ENCODE data around the gene WFIKKN1. TPM values are rescaled to one million over a fixed set of nuclear protein-coding genes. Genes with fewer than 3 reads are reported as not detected.

WFIKKN1 gene
- total RNA-seq, 1 experiment from 2014 or later, result 0.47 TPM

DNA sequence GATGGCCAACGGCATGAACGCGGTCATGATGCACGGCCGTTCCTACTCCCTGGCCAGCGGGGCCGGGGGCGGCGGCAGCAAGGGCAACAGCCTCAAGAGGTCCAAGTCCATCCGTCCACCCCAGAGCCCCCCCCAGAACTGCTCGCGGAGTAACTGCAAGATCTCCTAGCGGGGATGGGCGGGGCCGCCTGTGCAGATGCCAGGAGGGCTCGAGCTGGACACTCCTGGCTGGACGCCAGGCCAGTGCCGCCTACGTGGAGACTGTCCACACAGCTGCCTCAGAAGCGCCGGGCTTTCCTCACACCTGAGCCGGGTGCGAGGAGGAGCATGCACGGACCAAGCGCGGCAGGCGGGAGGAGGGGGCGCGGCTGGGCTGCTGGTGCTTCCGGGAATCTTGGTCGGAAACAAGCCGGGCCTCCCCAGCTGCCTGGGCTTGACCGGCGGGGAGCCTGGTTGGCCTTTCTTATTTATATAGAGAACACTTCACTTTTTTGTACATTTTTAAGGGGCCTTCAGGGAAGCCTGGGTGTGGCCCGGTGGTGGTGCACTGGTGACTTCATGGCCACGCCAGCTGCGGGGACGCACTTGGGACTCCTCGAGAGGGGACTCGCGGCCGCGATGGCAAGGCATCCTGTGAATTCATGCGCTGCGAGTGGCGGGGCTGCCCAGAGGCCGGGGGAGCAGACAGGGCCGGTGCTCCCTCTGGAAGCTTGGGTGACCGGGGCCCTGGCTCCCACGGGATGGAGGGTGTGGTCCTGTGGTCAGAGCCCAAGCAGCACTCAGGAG, 3.1 kb upstream of the WFIKKN1 start:
- Histone ChIP-seq H3K36me3 (ENCODE audit: control insufficient read depth in 1 of 2, insufficient read depth in 2 of 2, low read length in 2 of 2) (no peaks in the 10 kb centered on the region), H2AFZ (ENCODE audit: low read depth, low read length, poor library complexity, severe bottlenecking) (no peak overlapping the region), H3K9ac (ENCODE audit: low read length) (peak overlapping the region; percentile 57), H3K4me3 (replicated peaks in 1 of 2; ENCODE audit: low read depth in 1 of 2, low read length in 2 of 2) (peak overlapping the region in 1 of 2 experiments; percentile 20; a peak in 1 of 4 replicates), H4K20me1 (ENCODE audit: insufficient read depth) (no peaks in the 10 kb centered on the region), H3K4me1 (ENCODE audit: control insufficient read depth in 1 of 2, insufficient read depth in 2 of 2, low read length in 2 of 2) (peaks cover 29 to 47% of the 10 kb centered on the region in 2 experiments), H3K9me2 (ENCODE audit: insufficient read depth) (no peaks in the 10 kb centered on the region), H3K4me2 (ENCODE audit: low read length) (peak overlapping the region; percentile 61), H3K27ac (ENCODE audit: low read depth, low read length) (peak overlapping the region; percentile 83), H3K79me2 (ENCODE audit: insufficient read depth, low read length) (no peaks in the 10 kb centered on the region), H3K9me3 (ENCODE audit: control insufficient read depth in 1 of 2, insufficient read depth in 1 of 2, low read depth in 1 of 2, low read length in 2 of 2) (no peaks in the 10 kb centered on the region), H3K27me3 (ENCODE audit: insufficient read depth, low read length) (no peaks in the 10 kb centered on the region)
- no peak for TF ChIP-seq SRF (IDR thresholded peaks at IDR 0.05; ENCODE audit: low read depth)
- TF ChIP-seq EZH2 (IDR thresholded peaks at IDR 0.05), result no peak
- TF ChIP-seq CBX3 (IDR thresholded peaks at IDR 0.05; ENCODE audit: low read depth), result peak; percentile 83
- TF ChIP-seq, protein P1, sequence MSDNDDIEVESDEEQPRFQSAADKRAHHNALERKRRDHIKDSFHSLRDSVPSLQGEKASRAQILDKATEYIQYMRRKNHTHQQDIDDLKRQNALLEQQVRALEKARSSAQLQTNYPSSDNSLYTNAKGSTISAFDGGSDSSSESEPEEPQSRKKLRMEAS (IDR thresholded peaks at IDR 0.05), result peak; percentile 98
- TF ChIP-seq SIN3A (IDR thresholded peaks at IDR 0.05; ENCODE audit: low read depth), result 0 out of 2 replicates have a peak, but pooled peaks have one; percentile 48
- TF ChIP-seq EZH2phosphoT487 (IDR thresholded peaks at IDR 0.05; ENCODE audit: borderline replicate concordance), result no peak
- no peak for TF ChIP-seq CEBPB (IDR thresholded peaks at IDR 0.05; ENCODE audit: low read depth)
- no peak for TF ChIP-seq POLR2A (IDR thresholded peaks at IDR 0.05; ENCODE audit: borderline replicate concordance, extremely low read depth, insufficient read depth, insufficient read length)
- TF ChIP-seq, protein P2, sequence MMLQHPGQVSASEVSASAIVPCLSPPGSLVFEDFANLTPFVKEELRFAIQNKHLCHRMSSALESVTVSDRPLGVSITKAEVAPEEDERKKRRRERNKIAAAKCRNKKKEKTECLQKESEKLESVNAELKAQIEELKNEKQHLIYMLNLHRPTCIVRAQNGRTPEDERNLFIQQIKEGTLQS (IDR thresholded peaks at IDR 0.05), result no peak
- no peak; the same call in 1 of the 2 replicates for TF ChIP-seq POLR2AphosphoS5 (IDR thresholded peaks at IDR 0.05; ENCODE audit: low read depth, low read length)
- peak; percentile 48; the same call in 1 of the 2 replicates for TF ChIP-seq EGR1 (IDR thresholded peaks at IDR 0.05; ENCODE audit: low read depth)
- peak; percentile 44; the same call in 1 of the 2 replicates for TF ChIP-seq SP1 (IDR thresholded peaks at IDR 0.05; ENCODE audit: low read depth)
- ChIA-PET POLR2A (no interaction called here), RAD21 (ENCODE audit: low non-redundant PET in 1 of 2, low total read pairs in 2 of 2, uncharacterized antibody in 2 of 2, unreplicated experiment in 2 of 2) (interaction anchor here in 1 of 2 experiments (0.9 kb wide), 1 partner anchor 39 kb away, joined by 3 read pairs; no protein-coding TSS in a partner anchor), CTCF (no interaction called here)
- DNase-seq (ENCODE audit: low read depth, low spot score), result no peak
- no TSS peak for BruUV-seq (replicated peaks)
- peak; percentile 30 for ATAC-seq
- intact Hi-C loops (cut with micrococcal nuclease), result loop anchor here (5.0 kb wide), 1 partner anchor 35 kb away; the partner anchor contains the start of gene RAB40C
